SK-N-SH (cell line): ENCODE results near the gene HEXA. TPM values are rescaled to one million over a fixed set of nuclear protein-coding genes. Genes with fewer than 3 reads are reported as not detected.

ENCODE experiments used
- CTCF ChIA-PET: fragments of 300-600, 350-600 bp; formaldehyde crosslinking; extraction: SDS; loops from one replicate; lab custom pipeline; 2021; lab: Yijun Ruan, JAX
- POLR2A ChIA-PET: fragments of 350-600 bp; sonication (Branson Sonifier 250); formaldehyde crosslinking; extraction: SDS; loops from one replicate; lab custom pipeline; 2020; ENCODE audit warnings: antibody characterized with exemption, inconsistent platforms; lab: Yijun Ruan, JAX
- DNase-seq: peaks from one replicate; pipeline ENCODE4 v3.0.0; 2012
- H2AFZ ChIP-seq: fragments of 200-600 bp; sonication (generic); 2 replicates; pipeline ENCODE4 v1.8.1; 2016; ENCODE audit warnings: antibody characterized with exemption, mild to moderate bottlenecking, low read depth
- H3F3A ChIP-seq: fragments of 200-600 bp; sonication (generic); replicated peaks from 2 replicates; pipeline ENCODE3; 2016; ENCODE audit warnings: antibody characterized with exemption, mild to moderate bottlenecking; ENCODE audit not compliant: insufficient read depth
- H3K27ac ChIP-seq, 2 experiments: fragments of 200-500 bp in 1 of 2; fragments of 200-600 bp in 1 of 2; sonication (Bioruptor generic) in 1 of 2; sonication (generic), shearing (Covaris generic) in 1 of 2; 2 replicates each; pipeline versions ENCODE4 v1.5.1 to v1.6.1; 2014 to 2016; ENCODE audit warnings: low read depth in 2 of 2, inconsistent platforms in 1 of 2, low read length in 1 of 2, mild to moderate bottlenecking in 1 of 2, mixed read lengths in 1 of 2
- H3K27me3 ChIP-seq: fragments of 200-600 bp; sonication (generic), shearing (Covaris generic); 2 replicates; pipeline ENCODE4 v1.6.1; 2016; ENCODE audit warnings: mixed run types; ENCODE audit not compliant: insufficient read depth
- H3K36me3 ChIP-seq, 2 experiments: fragments of 200-500 bp in 1 of 2; fragments of 200-600 bp in 1 of 2; sonication (Bioruptor generic) in 1 of 2; sonication (generic) in 1 of 2; replicated peaks in 1 of 2; 2 replicates each; pipeline versions ENCODE3 to v1.5.1; 2014 to 2016; ENCODE audit warnings: low read length in 1 of 2, mild to moderate bottlenecking in 1 of 2; ENCODE audit not compliant: insufficient read depth in 2 of 2, control insufficient read depth in 1 of 2
- H3K4me1 ChIP-seq, 2 experiments: fragments of 200-500 bp in 1 of 2; fragments of 200-600 bp in 1 of 2; sonication (Bioruptor generic) in 1 of 2; sonication (generic), shearing (Covaris generic) in 1 of 2; 2 replicates each; pipeline versions ENCODE4 v1.5.1 to v1.6.1; 2014 to 2016; ENCODE audit warnings: low read depth in 1 of 2, low read length in 1 of 2, mixed run types in 1 of 2; ENCODE audit not compliant: insufficient read depth in 2 of 2, control insufficient read depth in 1 of 2
- H3K4me2 ChIP-seq: fragments of 200-600 bp; sonication (generic), shearing (Covaris generic); 2 replicates; pipeline ENCODE4 v1.6.1; 2017; ENCODE audit warnings: mixed run types
- H3K4me3 ChIP-seq, 2 experiments: fragments of 200-500 bp in 1 of 2; fragments of 200-600 bp in 1 of 2; sonication (Bioruptor generic) in 1 of 2; sonication (generic), shearing (Covaris generic) in 1 of 2; 2 replicates each; pipeline versions ENCODE4 v1.5.1 to v1.8.1; 2014 to 2016; ENCODE audit warnings: low read depth in 2 of 2, inconsistent platforms in 1 of 2, low read length in 1 of 2, mild to moderate bottlenecking in 1 of 2, mixed read lengths in 1 of 2, moderate library complexity in 1 of 2
- H3K79me2 ChIP-seq: fragments of 200-600 bp; sonication (generic); 2 replicates; pipeline ENCODE4 v1.8.1; 2017; ENCODE audit warnings: mild to moderate bottlenecking; ENCODE audit not compliant: insufficient read depth
- H3K9ac ChIP-seq: fragments of 200-600 bp; sonication (generic); 2 replicates; pipeline ENCODE4 v1.6.1; 2017; ENCODE audit warnings: mixed run types
- H3K9me2 ChIP-seq: fragments of 200-600 bp; sonication (generic); 2 replicates; pipeline ENCODE4 v1.6.1; 2017; ENCODE audit warnings: mixed run types
- H3K9me3 ChIP-seq: fragments of 200-600 bp; sonication (generic); 2 replicates; pipeline ENCODE4 v1.6.1; 2017; ENCODE audit warnings: mixed run types, mild to moderate bottlenecking, moderate library complexity
- H4K20me1 ChIP-seq: fragments of 200-600 bp; sonication (generic); 2 replicates; pipeline ENCODE4 v1.6.1; 2017; ENCODE audit warnings: mild to moderate bottlenecking, mixed run types; ENCODE audit not compliant: insufficient read depth
- CHD2 ChIP-seq: fragments of 150-350 bp; IDR thresholded peaks from 2 replicates; pipeline ENCODE4 v1.6.1; 2018; ENCODE audit warnings: low read length; ENCODE audit not compliant: partially characterized antibody
- ELF1 ChIP-seq: IDR thresholded peaks from 2 replicates; pipeline ENCODE4 v1.4.0; 2012
- EP300 ChIP-seq, 2 experiments: IDR thresholded peaks; 2 replicates each; pipeline versions ENCODE4 v1.4.0 to v1.6.1; 2012; ENCODE audit warnings: borderline replicate concordance in 1 of 2, low read depth in 1 of 2, low read length in 1 of 2
- EZH2phosphoT487 ChIP-seq: fragments of 200-600 bp; sonication (generic); IDR thresholded peaks from 2 replicates; pipeline ENCODE4 v1.6.1; 2017; ENCODE audit warnings: low read depth, mixed run types, mild to moderate bottlenecking, antibody characterized with exemption, moderate library complexity, borderline replicate concordance
- FOXJ3 ChIP-seq: sonication (generic); formaldehyde crosslinking; IDR thresholded peaks from 2 replicates; pipeline ENCODE4 v1.5.1; 2020; ENCODE audit warnings: mild to moderate bottlenecking, missing genetic modification reagents
- GATA2 ChIP-seq: sonication (generic); formaldehyde crosslinking; IDR thresholded peaks from 2 replicates; pipeline ENCODE4 v1.5.0; 2020; ENCODE audit warnings: mild to moderate bottlenecking, missing genetic modification reagents
- MAX ChIP-seq: IDR thresholded peaks from 2 replicates; pipeline ENCODE4 v1.4.0; 2012; ENCODE audit warnings: low read depth
- MXI1 ChIP-seq: IDR thresholded peaks from 2 replicates; pipeline ENCODE4 v1.6.1; 2012; ENCODE audit warnings: mild to moderate bottlenecking, low read depth, low read length, improper control_type of control experiment
- PBX3 ChIP-seq: IDR thresholded peaks from 2 replicates; pipeline ENCODE4; 2012
- POLR2AphosphoS5 ChIP-seq: IDR thresholded peaks from 2 replicates; pipeline ENCODE4 v1.6.1; 2012; ENCODE audit warnings: low read depth, low read length
- RCOR1 ChIP-seq: fragments of 150-350 bp; IDR thresholded peaks from 2 replicates; pipeline ENCODE4 v1.6.1; 2017; ENCODE audit warnings: antibody characterized with exemption, low read length
- REST ChIP-seq: IDR thresholded peaks from 2 replicates; pipeline ENCODE4 v1.6.1; 2012; ENCODE audit warnings: mild to moderate bottlenecking, low read depth, low read length, moderate library complexity
- RXRA ChIP-seq: IDR thresholded peaks from 2 replicates; pipeline ENCODE4 v1.4.0; 2012; ENCODE audit warnings: low read depth, mild to moderate bottlenecking, borderline replicate concordance
- SMC3 ChIP-seq: IDR thresholded peaks from 2 replicates; pipeline ENCODE4 v1.6.1; 2012; ENCODE audit warnings: low read depth, low read length, improper control_type of control experiment
- TAF1 ChIP-seq: IDR thresholded peaks from 2 replicates; pipeline ENCODE4 v1.6.1; 2012; ENCODE audit warnings: low read depth, mild to moderate bottlenecking, low read length, moderate library complexity, borderline replicate concordance
- TCF12 ChIP-seq: IDR thresholded peaks from 2 replicates; pipeline ENCODE4 v1.4.0; 2012
- WGBS: methylation state at CpG from one replicate; pipeline ENCODE4 v1.1.6; 2017; ENCODE audit warnings: low lambda C conversion rate; 5-methylcytosine and 5-hydroxymethylcytosine counted together
- polyA plus RNA-seq, 3 experiments: library from polyadenylated mRNA; depleted of rRNA; stranded (reverse); fragments of >200 nt; gene quantifications; 2 replicates each; pipeline ENCODE4 v1.2.3, GENCODE V29; 2012
- TF ChIP-seq, protein P1 (sequence below): fragments of 200-600 bp; sonication (generic); IDR thresholded peaks from 2 replicates; pipeline ENCODE4 v1.6.1; 2017; ENCODE audit warnings: antibody characterized with exemption, mild to moderate bottlenecking, moderate library complexity
- TF ChIP-seq, protein P2 (sequence below): IDR thresholded peaks from 2 replicates; pipeline ENCODE4 v1.4.0; 2012; ENCODE audit warnings: low read depth, borderline replicate concordance

The HEXA gene
- polyA plus RNA-seq, 1 of the 3 experiments (the other 2 are of a cell fraction) = 251 TPM

- Histone ChIP-seq H3K36me3 (peaks cover 0 to 6% of the 10 kb centered on the region in 2 experiments), H3K4me3 (no peak overlapping the region)
- TF ChIP-seq RXRA (no peak), TAF1 (no peak), ELF1 (no peak)
- TF ChIP-seq, protein P1, sequence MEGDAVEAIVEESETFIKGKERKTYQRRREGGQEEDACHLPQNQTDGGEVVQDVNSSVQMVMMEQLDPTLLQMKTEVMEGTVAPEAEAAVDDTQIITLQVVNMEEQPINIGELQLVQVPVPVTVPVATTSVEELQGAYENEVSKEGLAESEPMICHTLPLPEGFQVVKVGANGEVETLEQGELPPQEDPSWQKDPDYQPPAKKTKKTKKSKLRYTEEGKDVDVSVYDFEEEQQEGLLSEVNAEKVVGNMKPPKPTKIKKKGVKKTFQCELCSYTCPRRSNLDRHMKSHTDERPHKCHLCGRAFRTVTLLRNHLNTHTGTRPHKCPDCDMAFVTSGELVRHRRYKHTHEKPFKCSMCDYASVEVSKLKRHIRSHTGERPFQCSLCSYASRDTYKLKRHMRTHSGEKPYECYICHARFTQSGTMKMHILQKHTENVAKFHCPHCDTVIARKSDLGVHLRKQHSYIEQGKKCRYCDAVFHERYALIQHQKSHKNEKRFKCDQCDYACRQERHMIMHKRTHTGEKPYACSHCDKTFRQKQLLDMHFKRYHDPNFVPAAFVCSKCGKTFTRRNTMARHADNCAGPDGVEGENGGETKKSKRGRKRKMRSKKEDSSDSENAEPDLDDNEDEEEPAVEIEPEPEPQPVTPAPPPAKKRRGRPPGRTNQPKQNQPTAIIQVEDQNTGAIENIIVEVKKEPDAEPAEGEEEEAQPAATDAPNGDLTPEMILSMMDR = no peak
- TF ChIP-seq, all 33 proteins: peak for 0
- H3K9ac ChIP-seq = no peak overlapping the region
- no peak overlapping the region for H3K27ac ChIP-seq
- no peak for DNase-seq
- H3K9me3 ChIP-seq = no peaks in the 10 kb centered on the region
- no peaks in the 10 kb centered on the region for H3K79me2 ChIP-seq
- H3F3A ChIP-seq = peaks cover 30% of the 10 kb centered on the region
- ChIA-PET CTCF (interaction anchor here (0.6 kb wide), 1 partner anchor 23 kb away, joined by 3 read pairs; no protein-coding TSS in a partner anchor), POLR2A (interaction anchor here (0.6 kb wide), 1 partner anchor 18 kb away, joined by 3 read pairs; the partner anchor contains the start of gene CELF6)
- H4K20me1 ChIP-seq = no peaks in the 10 kb centered on the region; the same call in 1 of the 2 replicates
- H3K9me2 ChIP-seq = no peaks in the 10 kb centered on the region
- WGBS = 100% methylated on average over 2 of the region's 2 CpGs
- no peak overlapping the region for H3K4me2 ChIP-seq
- H2AFZ ChIP-seq = no peak overlapping the region
- H3K27me3 ChIP-seq = no peaks in the 10 kb centered on the region
- peaks cover 0 to 10% of the 10 kb centered on the region in 2 experiments for H3K4me1 ChIP-seq
Observed at GRCh38 chr15:72338148-72338547, 37.7 kb downstream of the HEXA start.

GRCh38 chr15:72334842-72335241, 41.0 kb downstream of the HEXA start:
- Histone ChIP-seq H4K20me1 (no peaks in the 10 kb centered on the region), H3K4me2 (no peak overlapping the region), H3K4me1 (peaks cover 0 to 9% of the 10 kb centered on the region in 2 experiments), H3K27me3 (no peaks in the 10 kb centered on the region), H3K9me3 (no peaks in the 10 kb centered on the region), H2AFZ (no peak overlapping the region), H3K9me2 (no peaks in the 10 kb centered on the region), H3K27ac (no peak overlapping the region), H3K4me3 (no peak overlapping the region), H3K36me3 (peaks cover 0 to 6% of the 10 kb centered on the region in 2 experiments), H3K79me2 (no peaks in the 10 kb centered on the region), H3F3A (peaks cover 9% of the 10 kb centered on the region), H3K9ac (no peak overlapping the region)
- WGBS = 60% methylated on average over 2 of the region's 2 CpGs
- no peak for DNase-seq
- CTCF ChIA-PET = no interaction called here
- POLR2A ChIA-PET = no interaction called here
- TF ChIP-seq EP300 (IDR thresholded peaks at IDR 0.05; ENCODE audit: borderline replicate concordance in 1 of 2, low read depth in 1 of 2, low read length in 1 of 2) (no peak), FOXJ3 (CRISPR knock-in tag) (no peak), POLR2AphosphoS5 (no peak), MAX (no peak), TCF12 (no peak), CHD2 (no peak), GATA2 (no peak), RCOR1 (no peak), SMC3 (no peak), PBX3 (no peak), REST (no peak), EZH2phosphoT487 (no peak), MXI1 (no peak)
- TF ChIP-seq, protein P2, sequence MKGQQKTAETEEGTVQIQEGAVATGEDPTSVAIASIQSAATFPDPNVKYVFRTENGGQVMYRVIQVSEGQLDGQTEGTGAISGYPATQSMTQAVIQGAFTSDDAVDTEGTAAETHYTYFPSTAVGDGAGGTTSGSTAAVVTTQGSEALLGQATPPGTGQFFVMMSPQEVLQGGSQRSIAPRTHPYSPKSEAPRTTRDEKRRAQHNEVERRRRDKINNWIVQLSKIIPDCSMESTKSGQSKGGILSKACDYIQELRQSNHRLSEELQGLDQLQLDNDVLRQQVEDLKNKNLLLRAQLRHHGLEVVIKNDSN = no peak
- TF ChIP-seq, protein P1 = no peak
